Measurements from ENCODE around the gene TENM4. TPM values are rescaled to one million over a fixed set of nuclear protein-coding genes. Genes with fewer than 3 reads are reported as not detected.

Gene TENM4
- total and polyA plus RNA-seq, 2 of the 8 experiments (the other 6 are each of a cell fraction or from before 2014, with no cell fraction given), result 3.5 to 7.2 TPM

DNA sequence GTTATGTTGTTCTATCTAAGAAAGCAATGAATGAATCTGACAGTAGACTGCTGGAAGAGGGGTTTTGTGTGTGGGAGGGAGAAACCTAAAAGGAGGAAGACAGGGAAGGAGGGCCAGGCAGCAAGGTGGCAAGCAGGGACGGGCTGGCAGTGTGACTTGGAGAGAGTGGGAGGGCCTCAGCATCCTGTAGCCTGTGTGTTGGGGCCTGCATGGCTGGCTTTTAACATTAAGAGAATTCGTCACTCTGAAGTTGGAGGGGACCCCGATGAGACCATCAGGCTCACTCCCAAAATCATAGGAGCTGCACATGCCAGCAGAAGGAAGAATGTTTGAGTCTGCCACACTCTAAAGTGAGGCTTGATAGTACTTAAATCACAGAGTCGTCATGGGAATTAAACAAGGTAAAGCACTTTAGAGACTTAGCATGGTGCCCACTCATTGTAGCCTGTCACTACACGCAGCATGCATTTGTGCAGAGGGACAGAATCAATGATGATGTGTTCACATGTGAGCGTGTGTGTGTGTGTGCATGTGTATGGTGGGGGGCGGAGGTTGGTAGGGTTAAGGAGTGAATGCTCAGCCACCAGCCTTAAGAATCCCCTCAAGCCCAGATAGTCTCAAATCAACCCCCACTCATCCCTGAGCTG, 199.5 kb downstream of the TENM4 start (continued):
- TF ChIP-seq HDAC6 (IDR thresholded peaks at IDR 0.05; ENCODE audit: low read depth, low read length), result no peak
